Activated T-helper 1 cell treated with Interleukin-2 at 50 U/mL for 16 hours (primary cell): Measurements from ENCODE around the gene CNEP1R1.

Experiments
- DNase-seq: peaks from one replicate; pipeline ENCODE4 v3.0.0-alpha.2; 2020; ENCODE audit warnings: low read depth

The CNEP1R1 gene

GRCh38 chr16:50065624-50066481 lies 40.8 kb downstream of the CNEP1R1 start, which contains the start of gene HEATR3:
Gene HEATR3 (plus strand): TSS chr16:50065970. CDS start chr16:50066132, 162 bp downstream.
- DNase-seq = peak; percentile 90

DNA sequence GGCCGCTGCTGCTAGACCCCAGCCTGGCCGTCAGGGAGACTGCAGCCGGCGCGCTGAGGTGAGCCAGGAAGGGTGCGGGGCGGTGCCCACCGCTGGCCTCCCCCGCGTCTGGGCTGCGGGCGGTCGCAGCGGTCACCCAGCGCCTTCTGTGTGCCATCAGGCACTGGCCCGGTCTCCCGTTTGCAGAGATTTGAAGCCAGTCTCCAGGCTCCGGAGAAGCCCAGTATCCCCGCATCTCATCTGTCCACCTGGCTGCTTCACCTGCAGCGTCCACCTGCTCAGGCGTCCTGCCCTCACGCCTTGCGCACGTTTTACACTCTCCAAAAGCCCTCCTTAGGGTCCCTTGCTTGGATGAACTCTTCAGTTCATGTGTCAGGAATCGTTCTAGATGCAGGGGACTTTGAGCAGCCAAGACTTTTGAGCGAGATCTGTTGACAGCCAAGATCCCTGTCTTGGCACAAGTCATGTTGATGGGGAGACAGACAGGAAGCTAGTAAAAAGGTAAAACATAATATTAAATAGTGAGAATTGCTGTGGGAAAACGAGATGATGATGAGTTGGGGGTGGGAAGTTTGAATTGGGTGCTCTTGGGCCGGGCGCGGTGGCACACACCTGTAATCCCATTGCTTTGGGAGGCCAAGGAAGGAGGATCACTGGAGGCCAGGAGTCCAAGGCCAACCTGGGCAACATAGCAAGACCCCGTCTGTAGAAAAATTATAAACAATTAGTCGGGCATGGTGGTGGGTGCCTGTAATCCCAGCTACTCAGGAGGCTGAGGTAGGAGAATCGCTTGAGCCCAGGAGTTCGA lies 41.7 kb downstream of the CNEP1R1 start:
- no peak for DNase-seq

DNA sequence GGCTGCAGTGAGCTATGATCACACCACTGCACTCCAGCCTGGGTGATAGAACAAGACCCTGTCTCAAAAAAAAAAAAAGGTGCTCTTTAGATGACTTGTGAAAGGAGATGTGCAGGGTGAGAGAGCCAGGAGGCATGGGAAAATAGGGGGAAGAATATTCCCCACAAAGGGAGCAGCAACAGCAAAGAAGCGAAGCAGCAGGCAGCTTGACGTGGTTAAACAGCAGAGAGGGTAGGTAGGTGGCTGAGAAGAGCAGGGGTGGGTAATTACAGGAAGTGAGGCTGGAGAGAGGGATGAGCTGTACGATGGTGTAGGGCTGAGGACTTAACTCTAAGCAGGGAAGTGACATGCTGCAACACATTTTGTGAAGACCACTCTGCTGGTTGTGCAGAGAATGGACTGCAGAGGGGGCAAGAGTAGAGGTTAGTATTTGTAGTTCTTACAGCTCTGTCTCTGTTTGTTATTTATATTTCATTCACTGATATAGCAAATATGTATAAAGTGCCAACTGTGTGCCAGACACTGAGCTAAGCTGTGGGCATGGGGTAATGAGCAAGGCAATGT lies 42.3 kb downstream of the CNEP1R1 start:
- DNase-seq = no peak

DNA sequence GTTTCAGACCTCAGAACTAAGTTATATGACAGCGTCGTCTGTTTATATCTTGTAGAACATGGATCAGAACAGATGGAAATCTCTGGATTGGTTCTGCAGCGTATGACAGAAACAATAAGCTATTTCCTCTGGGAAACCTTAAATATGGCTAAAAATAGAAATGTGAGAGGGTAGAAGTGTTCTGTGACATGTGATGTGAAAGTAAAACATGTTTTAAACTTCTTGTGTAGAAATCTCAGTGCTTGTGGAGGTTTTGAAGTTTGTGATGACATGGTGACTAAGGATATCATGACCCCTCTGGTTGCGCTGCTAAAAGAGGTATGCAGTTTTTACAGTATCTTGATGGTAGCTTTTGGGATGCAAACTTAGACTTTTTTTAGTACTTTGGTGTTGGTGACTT lies 43.5 kb downstream of the CNEP1R1 start:
- no peak for DNase-seq

GRCh38 chr16:50069060-50069459 lies 44.0 kb downstream of the CNEP1R1 start:
- no peak for DNase-seq

GRCh38 chr16:50071075-50071671 lies 46.1 kb downstream of the CNEP1R1 start:
- DNase-seq = no peak

GRCh38 chr16:50072730-50073129 lies 47.7 kb downstream of the CNEP1R1 start:
- DNase-seq = no peak

DNA sequence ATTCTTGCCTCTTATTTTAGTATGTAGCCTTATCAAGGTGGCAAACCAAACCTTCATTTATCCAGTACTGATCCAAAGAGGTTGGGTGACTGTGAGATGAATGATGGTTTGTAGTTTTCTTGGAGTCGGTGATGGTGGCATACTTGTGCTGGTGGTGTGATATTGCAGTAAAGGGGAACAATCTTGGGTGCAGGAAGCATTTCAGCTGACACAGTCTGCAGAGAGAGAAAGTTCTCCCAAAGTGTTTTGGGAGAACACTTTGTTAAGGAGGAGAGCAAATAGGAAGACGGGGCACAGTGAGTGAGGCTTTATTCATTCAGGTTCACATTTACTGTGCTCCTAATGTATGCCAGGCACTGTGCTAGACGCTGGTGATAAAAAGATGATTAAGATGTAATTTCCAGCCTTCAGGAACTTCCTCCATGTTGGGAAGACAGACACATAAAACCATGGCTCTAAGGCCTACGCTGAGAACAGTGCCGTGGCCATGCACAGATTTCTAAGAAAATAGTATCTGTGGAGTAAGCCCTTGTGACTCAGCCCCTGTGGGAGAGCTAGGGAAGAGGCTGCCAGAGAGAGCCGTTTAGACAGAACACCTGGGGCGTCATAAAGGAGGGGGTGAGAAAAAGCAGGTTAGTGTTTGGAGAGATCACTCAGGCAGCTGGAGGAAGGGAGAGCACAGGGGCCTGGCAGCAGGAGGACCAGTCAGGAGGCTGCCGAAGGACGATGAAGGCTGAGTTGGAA lies 54.5 kb downstream of the CNEP1R1 start:
- no peak for DNase-seq

DNA sequence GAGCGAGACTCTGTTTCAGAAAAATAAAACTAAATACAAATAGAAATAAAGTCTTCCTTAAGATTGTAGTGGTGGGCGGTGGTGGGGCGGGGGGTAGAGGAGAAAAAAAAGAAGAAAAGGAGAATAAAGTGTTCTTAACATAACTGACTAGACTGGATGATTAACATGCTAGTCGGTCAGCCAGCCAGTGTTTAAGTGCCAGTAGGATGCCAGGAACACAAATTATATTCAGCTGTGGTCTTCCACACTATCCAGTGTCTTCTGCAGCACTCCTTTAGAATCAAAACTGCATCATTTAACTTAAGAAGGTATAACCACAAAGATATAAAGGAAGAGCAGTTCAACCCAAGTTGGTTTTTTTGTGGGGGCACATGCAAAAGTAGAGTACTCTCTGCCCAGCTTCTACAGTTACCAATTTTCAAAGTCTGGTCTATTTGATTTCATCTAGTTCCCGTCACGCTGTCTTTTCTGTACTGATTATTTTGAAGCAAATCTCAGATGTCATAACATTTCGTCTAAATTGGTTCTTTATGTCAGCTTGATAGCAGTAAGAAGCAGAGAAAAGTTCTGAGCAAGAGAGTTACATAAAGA lies 56.5 kb downstream of the CNEP1R1 start:
- no peak for DNase-seq

DNA sequence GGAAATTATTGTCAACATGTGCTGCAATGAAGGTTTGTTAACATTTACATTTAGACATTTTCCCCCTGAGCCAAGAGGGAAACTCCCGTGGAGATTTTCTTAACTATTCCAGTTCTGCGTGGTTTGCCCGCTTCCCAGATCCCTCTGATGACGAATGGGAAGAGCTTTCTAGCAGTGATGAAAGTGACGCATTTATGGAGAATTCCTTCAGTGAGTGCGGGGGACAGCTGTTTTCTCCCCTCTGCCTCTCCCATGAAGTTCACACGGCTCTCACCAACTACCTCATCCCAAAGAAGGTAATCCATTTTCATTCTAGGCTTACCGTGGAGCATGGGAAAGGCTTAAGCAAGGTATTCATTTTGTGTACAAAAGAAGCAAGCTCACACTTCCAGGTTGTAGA lies 59.0 kb downstream of the CNEP1R1 start:
- DNase-seq = no peak

GRCh38 chr16:50086176-50086575 lies 61.2 kb downstream of the CNEP1R1 start:
- DNase-seq = no peak
